Measurements from ENCODE around the gene SHISA5. TPM values are rescaled to one million over a fixed set of nuclear protein-coding genes. Genes with fewer than 3 reads are reported as not detected.

SHISA5 gene
- total and polyA plus RNA-seq, 2 of the 8 experiments (the other 6 are each of a cell fraction or from before 2014, with no cell fraction given), result 196 to 315 TPM

DNA sequence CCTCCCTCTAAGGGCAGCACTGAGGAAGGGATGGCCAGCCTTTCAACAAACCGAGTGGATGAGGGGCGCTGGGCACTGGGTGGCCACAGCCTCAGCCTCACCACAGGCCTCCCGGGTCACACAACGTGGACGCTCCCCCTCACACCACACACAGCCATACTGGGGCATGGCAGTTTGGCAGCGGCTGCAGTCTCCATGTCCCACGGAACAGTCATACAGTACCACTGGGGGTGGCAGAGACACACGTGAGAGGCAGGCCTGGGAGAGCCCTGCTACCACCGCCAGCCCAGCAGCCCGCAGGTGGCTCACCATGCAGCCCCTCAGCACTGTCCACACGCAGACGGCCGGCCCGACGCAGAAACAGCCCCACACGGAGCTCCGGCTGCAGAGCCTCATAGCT lies 85.8 kb downstream of the SHISA5 start:
- H3K4me3 ChIP-seq (ENCODE audit: extremely low read depth in 1 of 4, insufficient read depth in 2 of 4, low read depth in 3 of 4, low read length in 4 of 4), result no peak overlapping the region
- peaks cover 53 to 63% (median 58%) of the 10 kb centered on the region in 4 experiments for H3K36me3 ChIP-seq (ENCODE audit: control insufficient read depth in 2 of 4, insufficient read depth in 4 of 4, low read length in 3 of 4)
- H3K27me3 ChIP-seq (replicated peaks in 1 of 4; ENCODE audit: control insufficient read depth in 3 of 4, extremely low read depth in 1 of 4, insufficient read depth in 3 of 4, low read length in 3 of 4), result no peaks in the 10 kb centered on the region
- CTCF ChIA-PET (ENCODE audit: partially characterized antibody), result interaction anchor here (1.9 to 6.9 kb wide), 5 partner anchors 10 to 18 kb away, joined by 18 to 95 read pairs (median 22); no protein-coding TSS in a partner anchor
- no peak overlapping the region for H3K4me2 ChIP-seq (ENCODE audit: insufficient read depth in 1 of 2, low read depth in 2 of 2, low read length in 2 of 2)
- no peak overlapping the region for H3K14ac ChIP-seq (ENCODE audit: insufficient read length)
- H3K79me2 ChIP-seq (ENCODE audit: control insufficient read depth in 1 of 2, insufficient read depth in 2 of 2, low read length in 2 of 2), result peaks cover 0 to 13% of the 10 kb centered on the region in 2 experiments; a peak in 1 of 4 replicates
- H2BK120ac ChIP-seq (replicated peaks; ENCODE audit: low read depth, low read length), result no peak overlapping the region
- no peaks in the 10 kb centered on the region for H3K9me3 ChIP-seq (ENCODE audit: insufficient read depth in 2 of 2, low read depth in 1 of 2, low read length in 1 of 2)
- H2AFZ ChIP-seq (ENCODE audit: low read length), result no peak overlapping the region
- no peak overlapping the region for H2BK15ac ChIP-seq (ENCODE audit: low read length)
- no peak overlapping the region for H4K91ac ChIP-seq (replicated peaks; ENCODE audit: insufficient read length, low read length)
- H3K18ac ChIP-seq (ENCODE audit: extremely low read depth, low read length), result no peak overlapping the region
- H3K9ac ChIP-seq (replicated peaks in 1 of 4; ENCODE audit: extremely low read depth in 1 of 4, low read depth in 3 of 4, low read length in 3 of 4), result no peak overlapping the region
- H3K4ac ChIP-seq (replicated peaks; ENCODE audit: insufficient read length, low read depth, low read length), result no peak overlapping the region
- no peak overlapping the region for H2BK20ac ChIP-seq (ENCODE audit: low read length)
- H4K8ac ChIP-seq (ENCODE audit: extremely low read depth, insufficient read depth, low read length), result peak overlapping the region; percentile 85; the same call in 1 of the 2 replicates
- no peak overlapping the region for H2AK5ac ChIP-seq (ENCODE audit: low read depth, low read length)
- no peak overlapping the region for H4K5ac ChIP-seq (ENCODE audit: insufficient read length, low read depth, low read length)
- no peaks in the 10 kb centered on the region for H3K4me1 ChIP-seq (replicated peaks in 1 of 4; ENCODE audit: control insufficient read depth in 3 of 4, insufficient read depth in 4 of 4, low read length in 3 of 4)
- H3K56ac ChIP-seq (replicated peaks; ENCODE audit: insufficient read length, low read depth, low read length), result no peak overlapping the region
- WGBS, 2 experiments (ENCODE audit: extremely low coverage in 1 of 2, insufficient coverage in 1 of 2, insufficient read length in 1 of 2, insufficient replicate concordance in 2 of 2, low coverage in 1 of 2, low lambda C conversion rate in 2 of 2, missing lambda C conversion rate in 1 of 2), result 93% methylated on average over 17 of the region's 17 CpGs; no CpG with 5 or more reads in 1 of the 2 experiments
- H3K79me1 ChIP-seq (ENCODE audit: low read depth, low read length), result peaks cover 10% of the 10 kb centered on the region
- DNase-seq (ENCODE audit: low read depth in 1 of 2, low spot score in 2 of 2) (no peak), FAIRE-seq (no peak)
- peaks cover 17 to 52% of the 10 kb centered on the region in 2 experiments for H4K20me1 ChIP-seq (replicated peaks in 1 of 2; ENCODE audit: control insufficient read depth in 1 of 2, insufficient read depth in 2 of 2, low read length in 2 of 2)
- no peak overlapping the region for H3K23ac ChIP-seq (ENCODE audit: insufficient read length)
- no peak overlapping the region for H3K27ac ChIP-seq (ENCODE audit: low read depth, low read length)
- no peak overlapping the region for H2BK12ac ChIP-seq (ENCODE audit: low read depth, low read length)
- no peak overlapping the region for H2BK5ac ChIP-seq (ENCODE audit: low read depth, low read length)
- H3K23me2 ChIP-seq (ENCODE audit: low read depth, low read length), result no peaks in the 10 kb centered on the region
- POLR2A ChIA-PET (ENCODE audit: partially characterized antibody), result interaction anchor here (0.9 to 31.5 kb wide), 8 partner anchors 4 to 97 kb away, joined by 3 to 650 read pairs (median 16); partner anchors contain the start of gene PLXNB1
- TF ChIP-seq, protein P1, sequence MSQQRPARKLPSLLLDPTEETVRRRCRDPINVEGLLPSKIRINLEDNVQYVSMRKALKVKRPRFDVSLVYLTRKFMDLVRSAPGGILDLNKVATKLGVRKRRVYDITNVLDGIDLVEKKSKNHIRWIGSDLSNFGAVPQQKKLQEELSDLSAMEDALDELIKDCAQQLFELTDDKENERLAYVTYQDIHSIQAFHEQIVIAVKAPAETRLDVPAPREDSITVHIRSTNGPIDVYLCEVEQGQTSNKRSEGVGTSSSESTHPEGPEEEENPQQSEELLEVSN (IDR thresholded peaks at IDR 0.05), result no peak
- TF ChIP-seq, protein P2, sequence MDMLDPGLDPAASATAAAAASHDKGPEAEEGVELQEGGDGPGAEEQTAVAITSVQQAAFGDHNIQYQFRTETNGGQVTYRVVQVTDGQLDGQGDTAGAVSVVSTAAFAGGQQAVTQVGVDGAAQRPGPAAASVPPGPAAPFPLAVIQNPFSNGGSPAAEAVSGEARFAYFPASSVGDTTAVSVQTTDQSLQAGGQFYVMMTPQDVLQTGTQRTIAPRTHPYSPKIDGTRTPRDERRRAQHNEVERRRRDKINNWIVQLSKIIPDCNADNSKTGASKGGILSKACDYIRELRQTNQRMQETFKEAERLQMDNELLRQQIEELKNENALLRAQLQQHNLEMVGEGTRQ (IDR thresholded peaks at IDR 0.05; ENCODE audit: low read length), result no peak
- TF ChIP-seq CREB1 (IDR thresholded peaks at IDR 0.05) (no peak), SP4 (IDR thresholded peaks at IDR 0.05; ENCODE audit: low read length) (no peak), ASH2L (IDR thresholded peaks at IDR 0.05; ENCODE audit: low read length) (no peak), EGR1 (IDR thresholded peaks at IDR 0.05; ENCODE audit: borderline replicate concordance, low read depth, low read length) (no peak), CHD1 (IDR thresholded peaks at IDR 0.05; ENCODE audit: low read depth, low read length) (no peak), GABPA (IDR thresholded peaks at IDR 0.05; ENCODE audit: borderline replicate concordance, insufficient read depth, low read length) (no peak), CBX5 (IDR thresholded peaks at IDR 0.05; ENCODE audit: low read depth, low read length) (no peak), MAFK (IDR thresholded peaks at IDR 0.05; ENCODE audit: low read depth, low read length) (no peak), ZNF274 (IDR thresholded peaks at IDR 0.05; ENCODE audit: borderline replicate concordance, extremely low read depth, low read length) (no peak), SP1 (IDR thresholded peaks at IDR 0.05; ENCODE audit: low read depth, low read length) (no peak), RBBP5 (IDR thresholded peaks at IDR 0.05; ENCODE audit: borderline replicate concordance, low read depth, low read length) (no peak), TCF12 (IDR thresholded peaks at IDR 0.05; ENCODE audit: low read depth, low read length) (no peak)

Measured in H1 (cell line).